H9 (cell line): ENCODE measurements around the gene SLC39A1. TPM values are rescaled to one million over a fixed set of nuclear protein-coding genes. Genes with fewer than 3 reads are reported as not detected.

Source experiments
- DNase-seq: peaks from one replicate; pipeline ENCODE4 v3.0.0-alpha.2; 2017
- H2AFZ ChIP-seq: one replicate; pipeline ENCODE4 v1.6.1; 2013; ENCODE audit warnings: mild to moderate bottlenecking, low read length, control low read depth, moderate library complexity
- H2AK5ac ChIP-seq: 2 replicates; pipeline ENCODE4 v1.6.1; 2013; ENCODE audit warnings: low read length, control low read depth, mixed read lengths; ENCODE audit not compliant: insufficient read length
- H2BK120ac ChIP-seq: one replicate; pipeline ENCODE4 v1.6.1; 2013; ENCODE audit warnings: low read depth, mild to moderate bottlenecking, low read length, control low read depth, inconsistent platforms; ENCODE audit not compliant: poor library complexity, severe bottlenecking
- H2BK12ac ChIP-seq: 2 replicates; pipeline ENCODE4 v1.6.1; 2013; ENCODE audit warnings: low read length, control low read depth, mixed read lengths, low read depth; ENCODE audit not compliant: insufficient read length
- H2BK15ac ChIP-seq: 2 replicates; pipeline ENCODE4 v1.6.1; 2013; ENCODE audit warnings: low read depth, low read length, control low read depth
- H2BK20ac ChIP-seq: one replicate; pipeline ENCODE4 v1.6.1; 2013; ENCODE audit warnings: low read depth, mild to moderate bottlenecking, low read length, control low read depth, inconsistent platforms; ENCODE audit not compliant: poor library complexity, severe bottlenecking
- H2BK5ac ChIP-seq: 2 replicates; pipeline ENCODE4 v1.6.1; 2013; ENCODE audit warnings: low read length, control low read depth, mixed read lengths; ENCODE audit not compliant: insufficient read length
- H3K14ac ChIP-seq: 2 replicates; pipeline ENCODE4 v1.6.1; 2013; ENCODE audit warnings: low read length, control low read depth; ENCODE audit not compliant: insufficient read depth
- H3K18ac ChIP-seq: 2 replicates; pipeline ENCODE4 v1.6.1; 2013; ENCODE audit warnings: low read depth, mild to moderate bottlenecking, mixed read lengths, low read length, control low read depth; ENCODE audit not compliant: insufficient read length
- H3K23ac ChIP-seq: 2 replicates; pipeline ENCODE4 v1.6.1; 2013; ENCODE audit warnings: low read length, control low read depth, mixed read lengths, low read depth; ENCODE audit not compliant: insufficient read length
- H3K23me2 ChIP-seq: 2 replicates; pipeline ENCODE4 v1.6.1; 2013; ENCODE audit warnings: low read depth, mild to moderate bottlenecking, mixed read lengths, low read length, control low read depth; ENCODE audit not compliant: insufficient read length, poor library complexity, severe bottlenecking
- H3K27ac ChIP-seq: 2 replicates; pipeline ENCODE4 v1.5.1; 2013; ENCODE audit warnings: low read length, control low read depth, mixed read lengths, low read depth; ENCODE audit not compliant: insufficient read length
- H3K27me3 ChIP-seq: 2 replicates; pipeline ENCODE4 v1.6.1; 2013; ENCODE audit warnings: low read length, control low read depth, inconsistent platforms; ENCODE audit not compliant: insufficient read depth
- H3K4ac ChIP-seq: 2 replicates; pipeline ENCODE4 v1.6.1; 2013; ENCODE audit warnings: low read depth, mild to moderate bottlenecking, control low read depth, inconsistent platforms, low read length, moderate library complexity
- H3K4me1 ChIP-seq: 2 replicates; pipeline ENCODE4 v1.6.1; 2013; ENCODE audit warnings: low read length, control low read depth, inconsistent platforms; ENCODE audit not compliant: insufficient read depth
- H3K4me2 ChIP-seq: 2 replicates; pipeline ENCODE4 v1.6.1; 2013; ENCODE audit warnings: low read length, control low read depth, mixed read lengths; ENCODE audit not compliant: insufficient read length, insufficient read depth
- H3K56ac ChIP-seq: 2 replicates; pipeline ENCODE4 v1.6.1; 2013; ENCODE audit warnings: low read depth, mild to moderate bottlenecking, mixed read lengths, low read length, control low read depth; ENCODE audit not compliant: insufficient read length
- H3K79me1 ChIP-seq: 2 replicates; pipeline ENCODE4 v1.6.1; 2013; ENCODE audit warnings: low read depth, mild to moderate bottlenecking, moderate library complexity, low read length, control low read depth, inconsistent platforms; ENCODE audit not compliant: insufficient read depth, poor library complexity, severe bottlenecking
- H3K79me2 ChIP-seq: 2 replicates; pipeline ENCODE4 v1.6.1; 2013; ENCODE audit warnings: low read length, control low read depth, inconsistent platforms; ENCODE audit not compliant: insufficient read depth
- H3K9ac ChIP-seq: 2 replicates; pipeline ENCODE4 v1.6.1; 2013; ENCODE audit warnings: low read length, control low read depth, mixed read lengths; ENCODE audit not compliant: insufficient read length; ENCODE audit errors: extremely low read depth
- H3K9me3 ChIP-seq: one replicate; pipeline ENCODE4 v1.6.1; 2013; ENCODE audit warnings: low read depth, low read length, inconsistent platforms; ENCODE audit not compliant: control insufficient read depth
- H3T11ph ChIP-seq: one replicate; pipeline ENCODE4 v1.6.1; 2013; ENCODE audit warnings: mild to moderate bottlenecking, low read length, control low read depth, inconsistent platforms
- H4K20me1 ChIP-seq: one replicate; pipeline ENCODE4 v1.6.1; 2013; ENCODE audit not compliant: control insufficient read depth, insufficient read length, insufficient read depth
- H4K5ac ChIP-seq: 2 replicates; pipeline ENCODE4 v1.6.1; 2013; ENCODE audit warnings: low read depth, mild to moderate bottlenecking, mixed read lengths, low read length, control low read depth; ENCODE audit not compliant: insufficient read length
- H4K8ac ChIP-seq: replicated peaks from 2 replicates; pipeline ENCODE4 v1.6.1; 2013; ENCODE audit warnings: low read length, control low read depth, mixed read lengths, low read depth; ENCODE audit not compliant: insufficient read length
- H4K91ac ChIP-seq: 2 replicates; pipeline ENCODE4 v1.6.1; 2013; ENCODE audit warnings: low read depth, mild to moderate bottlenecking, moderate library complexity, mixed read lengths, low read length, control low read depth; ENCODE audit not compliant: insufficient read length
- H3K27ac Mint-ChIP-seq, 3 experiments: 2 replicates in 2 of 3; 3 replicates in 1 of 3; pipeline ENCODE4 v1.8.0; 2020 to 2021; ENCODE audit warnings: mixed read lengths in 3 of 3, mild to moderate bottlenecking in 1 of 3, moderate library complexity in 1 of 3
- H3K27me3 Mint-ChIP-seq: 2 replicates; pipeline ENCODE4 v1.8.0; 2021; ENCODE audit warnings: low read depth, mild to moderate bottlenecking, moderate library complexity, mixed read lengths
- H3K36me3 Mint-ChIP-seq, 3 experiments: 2 replicates in 2 of 3; 3 replicates in 1 of 3; pipeline ENCODE4 v1.8.0; 2020 to 2021; ENCODE audit warnings: low read depth in 3 of 3, mixed read lengths in 3 of 3; ENCODE audit not compliant: insufficient read depth in 1 of 3
- H3K4me1 Mint-ChIP-seq, 2 experiments: 2 replicates each; pipeline ENCODE4 v1.8.0; 2020; ENCODE audit warnings: mixed read lengths in 2 of 2
- H3K4me3 Mint-ChIP-seq, 2 experiments: 2 replicates in 1 of 2; 3 replicates in 1 of 2; pipeline ENCODE4 v1.8.0; 2020 to 2021; ENCODE audit warnings: mild to moderate bottlenecking in 2 of 2, mixed read lengths in 2 of 2, moderate library complexity in 1 of 2
- H3K9me3 Mint-ChIP-seq, 2 experiments: 2 replicates in 1 of 2; 3 replicates in 1 of 2; pipeline ENCODE4 v1.8.0; 2020; ENCODE audit warnings: mild to moderate bottlenecking in 2 of 2, mixed read lengths in 2 of 2, moderate library complexity in 1 of 2
- WGBS: extraction: QIAGEN DNeasy Blood & Tissue Kit; methylation state at CpG from one replicate; pipeline ENCODE4 v1.1.7; 2013; ENCODE audit warnings: missing lambda C conversion rate, low lambda C conversion rate, mixed read lengths; ENCODE audit not compliant: insufficient read length; ENCODE audit errors: extremely low coverage; 5-methylcytosine and 5-hydroxymethylcytosine counted together
- total RNA-seq: library from RNA; stranded (reverse); gene quantifications from 2 replicates; pipeline ENCODE4 v1.2.1, GENCODE V29; 2021
- TF ChIP-seq, protein P1 (sequence below): fragments of 200-600 bp; sonication (generic); conservative IDR thresholded peaks from 3 replicates; pipeline ENCODE4 v1.8.0; 2021; ENCODE audit warnings: antibody characterized with exemption, mild to moderate bottlenecking

SLC39A1 gene
- total RNA-seq, 1 experiment from 2014 or later: 161 TPM

DNA sequence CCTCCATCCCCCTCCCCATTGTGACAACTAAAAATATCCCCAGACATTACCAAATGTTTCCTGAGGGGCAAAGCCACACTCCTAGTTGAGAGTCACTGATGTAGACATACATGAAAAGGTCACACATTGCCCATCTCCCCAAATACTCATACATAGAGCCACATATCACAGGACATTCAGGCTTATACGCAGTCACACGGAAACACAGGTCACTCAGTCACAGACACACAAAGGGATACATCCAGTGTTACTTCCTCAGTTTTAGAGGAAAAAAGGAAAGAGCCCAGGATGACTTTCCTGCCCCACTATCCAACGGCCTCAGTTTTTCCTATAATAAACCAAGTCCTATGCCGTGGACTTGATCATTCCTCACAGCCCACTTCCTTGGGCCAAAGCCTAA is 1.9 kb downstream of the SLC39A1 start:
- Histone ChIP-seq H3K27me3 (no peaks in the 10 kb centered on the region), H3K23ac (no peak overlapping the region), H2BK15ac (no peak overlapping the region), H3K23me2 (peaks cover 29% of the 10 kb centered on the region), H3K56ac (no peak overlapping the region), H4K8ac (no peak overlapping the region), H2BK20ac (no peak overlapping the region), H3K14ac (no peak overlapping the region), H3K4ac (no peak overlapping the region), H2AK5ac (no peak overlapping the region), H3K9me3 (no peaks in the 10 kb centered on the region), H2AFZ (no peak overlapping the region), H3T11ph (no peak overlapping the region), H4K5ac (no peak overlapping the region), H2BK5ac (no peak overlapping the region), H3K9ac (peak overlapping the region; percentile 96), H3K18ac (no peak overlapping the region), H3K27ac (no peak overlapping the region), H3K79me2 (peaks cover 31% of the 10 kb centered on the region; the same call in 1 of the 2 replicates), H3K4me1 (no peaks in the 10 kb centered on the region), H3K4me2 (peak overlapping the region; percentile 96), H4K20me1 (no peaks in the 10 kb centered on the region), H2BK120ac (no peak overlapping the region), H2BK12ac (no peak overlapping the region), H3K79me1 (peaks cover 15% of the 10 kb centered on the region), H4K91ac (no peak overlapping the region)
- no peak for DNase-seq
- Mint-ChIP-seq H3K36me3 (peaks cover 33 to 40% (median 36%) of the 10 kb centered on the region in 3 experiments), H3K4me1 (peaks cover 48 to 63% of the 10 kb centered on the region in 2 experiments), H3K27ac (peak overlapping the region; percentile 90 to 97 (median 92); a peak in 5 of 7 replicates), H3K4me3 (peak overlapping the region; percentile 89 to 94), H3K9me3 (peaks cover 0 to 4% of the 10 kb centered on the region in 2 experiments; a peak in 2 of 5 replicates), H3K27me3 (no peaks in the 10 kb centered on the region)
- no CpG with 5 or more reads among the region's 4 CpGs for WGBS
- TF ChIP-seq, protein P1, sequence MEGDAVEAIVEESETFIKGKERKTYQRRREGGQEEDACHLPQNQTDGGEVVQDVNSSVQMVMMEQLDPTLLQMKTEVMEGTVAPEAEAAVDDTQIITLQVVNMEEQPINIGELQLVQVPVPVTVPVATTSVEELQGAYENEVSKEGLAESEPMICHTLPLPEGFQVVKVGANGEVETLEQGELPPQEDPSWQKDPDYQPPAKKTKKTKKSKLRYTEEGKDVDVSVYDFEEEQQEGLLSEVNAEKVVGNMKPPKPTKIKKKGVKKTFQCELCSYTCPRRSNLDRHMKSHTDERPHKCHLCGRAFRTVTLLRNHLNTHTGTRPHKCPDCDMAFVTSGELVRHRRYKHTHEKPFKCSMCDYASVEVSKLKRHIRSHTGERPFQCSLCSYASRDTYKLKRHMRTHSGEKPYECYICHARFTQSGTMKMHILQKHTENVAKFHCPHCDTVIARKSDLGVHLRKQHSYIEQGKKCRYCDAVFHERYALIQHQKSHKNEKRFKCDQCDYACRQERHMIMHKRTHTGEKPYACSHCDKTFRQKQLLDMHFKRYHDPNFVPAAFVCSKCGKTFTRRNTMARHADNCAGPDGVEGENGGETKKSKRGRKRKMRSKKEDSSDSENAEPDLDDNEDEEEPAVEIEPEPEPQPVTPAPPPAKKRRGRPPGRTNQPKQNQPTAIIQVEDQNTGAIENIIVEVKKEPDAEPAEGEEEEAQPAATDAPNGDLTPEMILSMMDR: no peak
